ENCODE results near the gene TRIM67.

The TRIM67 gene

DNA sequence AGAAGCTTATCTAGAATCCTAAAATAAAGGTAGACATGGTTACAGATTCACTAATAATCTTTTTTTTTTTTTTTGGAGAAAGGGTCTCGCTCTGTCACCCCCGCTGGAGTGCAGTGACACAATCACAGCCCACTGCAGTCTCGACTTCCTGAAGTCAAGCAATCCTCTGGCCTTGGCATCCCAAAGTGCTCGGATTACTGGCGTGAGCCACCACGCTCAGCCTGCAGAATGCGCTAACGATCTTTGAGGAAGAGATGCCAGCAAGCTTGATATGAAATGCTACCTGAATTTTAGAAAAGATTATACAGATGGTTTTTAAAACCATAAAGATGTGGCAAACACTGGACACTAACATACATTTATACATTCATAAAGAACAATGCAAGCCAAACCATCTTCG is 75.1 kb downstream of the TRIM67 start:
- no peak for DNase-seq

GRCh38 chr1:231238298-231238697 is 76.4 kb downstream of the TRIM67 start:
- DNase-seq: no peak

- no peak for DNase-seq
Measured at GRCh38 chr1:231240531-231240882, 78.6 kb downstream of the TRIM67 start.

- peak; percentile 89 for DNase-seq
Measured at GRCh38 chr1:231240883-231241735, 79.3 kb downstream of the TRIM67 start, which contains the start of gene GNPAT. GNPAT (plus strand) TSS chr1:231241212; CDS start chr1:231241379, 167 bp downstream.

- DNase-seq: no peak
Measured at GRCh38 chr1:231241750-231242149, 79.9 kb downstream of the TRIM67 start.

DNA sequence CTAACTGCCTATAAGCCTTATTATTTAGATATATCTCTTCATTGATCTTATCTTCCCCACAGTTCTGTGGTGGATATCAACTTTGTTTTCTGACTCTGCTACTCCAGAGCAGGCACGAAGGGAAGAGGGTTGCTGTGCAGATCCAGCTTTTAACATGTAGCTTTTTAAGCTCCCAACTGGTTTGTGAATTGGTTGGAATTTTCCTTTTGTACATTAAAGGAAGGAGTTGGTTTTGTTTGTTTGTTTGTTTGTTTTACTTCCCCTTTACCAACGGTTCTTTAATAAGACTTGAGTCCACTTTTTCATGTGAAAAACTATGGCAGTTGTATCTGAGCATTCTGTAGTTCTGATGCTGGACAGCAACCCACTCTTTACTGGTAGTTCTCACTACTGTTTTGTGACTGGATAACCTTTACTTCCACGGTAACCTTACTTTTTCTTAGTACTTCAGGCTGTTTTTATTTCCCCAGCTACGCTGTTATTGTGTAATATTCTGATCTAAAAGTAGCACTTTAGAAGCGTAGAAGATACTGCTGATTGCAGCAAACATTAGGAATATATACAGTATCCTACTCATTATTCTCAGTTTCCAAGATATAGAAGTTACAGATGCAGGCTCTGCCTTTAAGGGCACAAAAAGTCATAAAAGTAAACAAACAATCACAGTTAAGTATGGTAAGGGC is 80.8 kb downstream of the TRIM67 start:
- no peak for DNase-seq

- no peak for DNase-seq
Measured at GRCh38 chr1:231248778-231249177, 86.9 kb downstream of the TRIM67 start.

DNA sequence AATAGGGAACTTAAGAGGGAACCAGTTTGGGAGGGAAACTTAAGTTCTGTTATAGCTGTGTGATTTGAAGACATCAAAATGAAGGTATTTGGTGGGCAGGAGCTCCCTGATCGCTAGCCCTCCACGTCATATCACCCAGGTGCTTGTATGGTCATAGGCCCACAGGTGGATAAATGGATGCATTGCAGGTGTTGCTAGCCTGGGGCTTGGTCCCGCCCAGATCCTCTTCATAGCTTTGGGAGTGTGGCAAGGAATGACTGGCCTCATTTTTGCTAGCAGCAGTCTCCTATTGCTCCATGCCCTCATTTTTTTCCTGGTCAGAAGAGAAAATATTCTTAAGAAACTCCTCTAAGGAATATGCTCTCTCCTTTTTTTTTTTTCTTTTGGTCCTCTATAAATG is 90.5 kb downstream of the TRIM67 start:
- DNase-seq: no peak

- DNase-seq: no peak
Measured at GRCh38 chr1:231260351-231260750, 98.5 kb downstream of the TRIM67 start.

GRCh38 chr1:231264642-231265041 is 102.8 kb downstream of the TRIM67 start:
- no peak for DNase-seq

GRCh38 chr1:231265379-231265778 is 103.5 kb downstream of the TRIM67 start:
- DNase-seq: no peak

GRCh38 chr1:231266811-231267322 is 105.0 kb downstream of the TRIM67 start:
- no peak for DNase-seq
